H1 (cell line): ENCODE results near the gene ATP6V1C2. TPM values are rescaled to one million over a fixed set of nuclear protein-coding genes. Genes with fewer than 3 reads are reported as not detected.

Experiments used
- TCF12 ChIP-seq: IDR thresholded peaks from 2 replicates; pipeline ENCODE4 v1.6.1; 2011; ENCODE audit warnings: low read depth, mild to moderate bottlenecking, low read length
- polyA plus RNA-seq, 7 experiments: library from polyadenylated mRNA; depleted of rRNA in 3 of 7; stranded (reverse) in 5 of 7; unstranded in 2 of 7; fragments of >200 nt in 5 of 7; fragments of 200-250 nt in 2 of 7; gene quantifications; 1 replicate in 5 of 7; 2 replicates in 1 of 7; 4 replicates in 1 of 7; pipeline versions ENCODE4 v1.2.1 to v1.2.3, GENCODE V29; 2011 to 2013; ENCODE audit warnings: missing spikeins in 2 of 7, mixed read lengths in 2 of 7
- total RNA-seq: library from RNA; stranded (reverse); fragmentation: NEBNext Ultra II Directional; extraction: Animal tissue kit (Norgen Biotek cat#: 25700); gene quantifications from 2 replicates; pipeline ENCODE4 v1.2.1, GENCODE V29; 2021

ATP6V1C2 gene
- total and polyA plus RNA-seq, 2 of the 8 experiments (the other 6 are each of a cell fraction or from before 2014, with no cell fraction given), result 0.29 to 0.74 TPM

DNA sequence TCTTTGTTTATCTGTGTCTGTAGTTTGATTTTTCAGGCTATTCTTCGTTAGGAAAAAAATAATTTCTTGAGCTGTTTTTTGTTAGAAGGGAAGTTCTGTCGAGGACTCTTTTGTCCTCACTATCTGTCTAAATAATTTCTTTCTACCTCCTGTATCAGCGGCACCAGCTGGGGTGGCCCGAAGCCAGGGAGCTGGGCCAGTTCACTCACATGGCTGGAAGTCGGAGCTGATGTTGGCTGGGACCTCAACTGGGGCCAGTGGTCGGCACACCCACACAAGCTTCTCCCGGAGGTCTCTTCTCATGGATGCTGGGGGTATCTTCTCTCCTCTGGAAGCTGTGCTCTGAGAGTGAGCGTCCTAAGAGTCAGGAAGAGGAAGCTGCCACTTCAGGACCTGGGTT lies 99.1 kb downstream of the ATP6V1C2 start (continued):
- TF ChIP-seq TCF12, result no peak
